SK-N-MC (cell line): Measurements from ENCODE around the gene DDX25.

Source experiments
- EZH2 ChIP-seq: fragments of 200-600 bp; sonication (generic); IDR thresholded peaks from one replicate; pipeline ENCODE4 v1.6.1; 2017; ENCODE audit warnings: antibody characterized with exemption
- FOXP2 ChIP-seq: optimal IDR thresholded peaks from 2 replicates; pipeline ENCODE3; 2011; ENCODE audit warnings: mild to moderate bottlenecking, moderate library complexity; ENCODE audit not compliant: insufficient read depth; ENCODE audit errors: extremely low read length, control extremely low read depth
- POLR2AphosphoS5 ChIP-seq: IDR thresholded peaks from 2 replicates; pipeline ENCODE4 v1.6.1; 2012; ENCODE audit warnings: mild to moderate bottlenecking, low read depth, low read length, borderline replicate concordance

DNA sequence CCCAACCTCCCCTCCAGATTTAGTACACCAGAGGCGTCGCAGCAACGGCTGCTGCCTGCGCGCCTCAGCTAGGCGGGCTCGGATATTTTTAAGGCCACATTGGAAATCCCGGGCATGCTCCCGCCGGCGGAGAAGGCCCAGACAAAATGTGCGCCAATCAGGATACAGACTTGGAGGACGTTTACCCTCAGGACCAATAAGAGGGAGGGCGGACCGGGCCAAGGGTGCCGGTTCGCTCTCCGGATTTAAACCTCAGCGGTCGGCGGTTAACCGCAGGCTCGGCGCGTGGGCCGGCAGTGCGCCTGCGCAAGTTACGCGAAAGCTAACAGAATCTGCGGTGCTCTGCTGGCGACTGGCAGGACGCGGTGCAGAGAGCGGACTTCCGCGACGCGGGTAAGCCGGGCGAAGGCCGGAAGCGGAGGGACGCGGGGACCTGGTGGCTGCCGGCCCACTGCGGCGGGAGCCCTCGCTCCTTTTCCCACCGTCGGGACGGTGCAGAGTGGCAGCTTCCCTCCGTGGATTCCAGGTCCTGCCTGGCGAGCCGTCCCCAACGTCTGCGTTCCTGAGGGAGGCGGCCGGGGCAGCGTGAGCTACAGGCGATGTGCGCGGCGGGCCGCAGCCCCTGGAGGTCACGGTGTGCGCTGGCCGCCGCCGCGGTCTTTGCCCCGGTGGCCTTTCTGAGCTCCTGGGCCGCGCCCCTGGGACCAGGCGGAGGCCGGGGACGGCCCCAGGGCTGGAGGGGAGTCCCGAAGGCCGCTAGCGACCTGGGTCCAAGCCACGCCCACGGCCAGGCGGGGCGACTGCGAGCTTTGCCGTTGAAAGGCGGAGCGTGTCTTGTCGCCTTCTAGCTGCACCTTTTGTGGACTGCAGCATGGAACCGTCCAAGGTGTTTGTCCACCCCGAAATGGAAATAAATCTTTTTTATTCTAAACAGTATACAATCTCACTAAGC is 16.7 kb upstream of the DDX25 start, which contains the start of gene HYLS1:
- TF ChIP-seq POLR2AphosphoS5, result peak; percentile 49; the same call in 1 of the 2 replicates
- no peak for TF ChIP-seq EZH2
- TF ChIP-seq FOXP2, result no peak
